NT2/D1 (cell line): Measurements from ENCODE around the gene LELP1.

Source experiments
- DNase-seq: peaks from one replicate; pipeline ENCODE4 v3.0.0-alpha.2; 2011; ENCODE audit warnings: low read depth, low spot score
- H3K27me3 ChIP-seq: 2 replicates; pipeline ENCODE4 v1.6.0; 2011; ENCODE audit warnings: mild to moderate bottlenecking; ENCODE audit not compliant: insufficient read length, insufficient read depth
- H3K36me3 ChIP-seq: 2 replicates; pipeline ENCODE4 v1.6.1; 2011; ENCODE audit warnings: mild to moderate bottlenecking, low read length, mixed read lengths; ENCODE audit not compliant: insufficient read depth, insufficient read length
- H3K4me1 ChIP-seq: 2 replicates; pipeline ENCODE4 v1.5.1; 2011; ENCODE audit not compliant: insufficient read depth, insufficient read length
- H3K4me3 ChIP-seq: 2 replicates; pipeline ENCODE4 v1.5.1; 2011; ENCODE audit warnings: low read depth; ENCODE audit not compliant: insufficient read length
- H3K9ac ChIP-seq: 2 replicates; pipeline ENCODE4 v1.6.0; 2011; ENCODE audit warnings: low read depth; ENCODE audit not compliant: insufficient read length
- H3K9me3 ChIP-seq: 2 replicates; pipeline ENCODE4 v1.5.1; 2011; ENCODE audit warnings: mild to moderate bottlenecking, low read length; ENCODE audit not compliant: insufficient read depth
- SUZ12 ChIP-seq: IDR thresholded peaks from 2 replicates; pipeline ENCODE4 v1.6.1; 2011; ENCODE audit not compliant: insufficient read length, insufficient read depth; ENCODE audit errors: extremely low read depth
- YY1 ChIP-seq: IDR thresholded peaks from 2 replicates; pipeline ENCODE4 v1.6.1; 2011; ENCODE audit not compliant: insufficient read length, insufficient read depth
- ZNF274 ChIP-seq: IDR thresholded peaks from 2 replicates; pipeline ENCODE4 v1.6.1; 2011; ENCODE audit warnings: mild to moderate bottlenecking, low read depth, low read length

The LELP1 gene

GRCh38 chr1:153231363-153231762, 28.1 kb downstream of the LELP1 start:
- H3K9ac ChIP-seq = no peak overlapping the region

GRCh38 chr1:153231785-153232184, 28.6 kb downstream of the LELP1 start:
- H3K36me3 ChIP-seq = no peaks in the 10 kb centered on the region
- TF ChIP-seq ZNF274 = no peak
- TF ChIP-seq SUZ12 = no peak
- H3K4me3 ChIP-seq = no peak overlapping the region
- no peaks in the 10 kb centered on the region for H3K4me1 ChIP-seq
- no peak for DNase-seq
- no peaks in the 10 kb centered on the region for H3K27me3 ChIP-seq
- H3K9me3 ChIP-seq = no peaks in the 10 kb centered on the region
- H3K9ac ChIP-seq = no peak overlapping the region

More at GRCh38 chr1:153231363-153231762, 28.1 kb downstream of the LELP1 start:
- no peak for DNase-seq
- Histone ChIP-seq H3K9me3 (no peaks in the 10 kb centered on the region), H3K27me3 (no peaks in the 10 kb centered on the region), H3K4me3 (no peak overlapping the region), H3K36me3 (no peaks in the 10 kb centered on the region), H3K4me1 (no peaks in the 10 kb centered on the region)
- TF ChIP-seq YY1 = no peak
- no peak for TF ChIP-seq ZNF274
- TF ChIP-seq SUZ12 = no peak

- H3K9me3 ChIP-seq = no peaks in the 10 kb centered on the region
- no peak for TF ChIP-seq ZNF274
- no peak for TF ChIP-seq SUZ12
- no peak for TF ChIP-seq YY1
Measured at GRCh38 chr1:153232553-153232952, 29.3 kb downstream of the LELP1 start.

GRCh38 chr1:153233448-153233847, 30.2 kb downstream of the LELP1 start:
- no peak for TF ChIP-seq ZNF274
- TF ChIP-seq SUZ12 = no peak
- no peak for TF ChIP-seq YY1
- Histone ChIP-seq H3K4me3 (no peak overlapping the region), H3K36me3 (no peaks in the 10 kb centered on the region), H3K27me3 (no peaks in the 10 kb centered on the region), H3K9me3 (no peaks in the 10 kb centered on the region), H3K9ac (no peak overlapping the region), H3K4me1 (no peaks in the 10 kb centered on the region)
- DNase-seq = no peak

More at GRCh38 chr1:153232553-153232952, 29.3 kb downstream of the LELP1 start:
- Histone ChIP-seq H3K36me3 (no peaks in the 10 kb centered on the region), H3K27me3 (no peaks in the 10 kb centered on the region), H3K4me1 (no peaks in the 10 kb centered on the region), H3K4me3 (no peak overlapping the region), H3K9ac (no peak overlapping the region)
- DNase-seq = no peak

GRCh38 chr1:153238527-153238926, 35.3 kb downstream of the LELP1 start:
- no peaks in the 10 kb centered on the region for H3K27me3 ChIP-seq
- H3K36me3 ChIP-seq = no peaks in the 10 kb centered on the region
- no peak for TF ChIP-seq YY1
- TF ChIP-seq SUZ12 = no peak
- TF ChIP-seq ZNF274 = no peak
- H3K4me3 ChIP-seq = no peak overlapping the region
- H3K9ac ChIP-seq = no peak overlapping the region
- no peaks in the 10 kb centered on the region for H3K9me3 ChIP-seq
- DNase-seq = no peak
- no peaks in the 10 kb centered on the region for H3K4me1 ChIP-seq

- H3K9ac ChIP-seq = no peak overlapping the region
- TF ChIP-seq SUZ12 = no peak
- TF ChIP-seq ZNF274 = no peak
- no peak for TF ChIP-seq YY1
- no peaks in the 10 kb centered on the region for H3K27me3 ChIP-seq
- H3K4me3 ChIP-seq = no peak overlapping the region
- H3K9me3 ChIP-seq = no peaks in the 10 kb centered on the region
- H3K4me1 ChIP-seq = no peaks in the 10 kb centered on the region
- no peaks in the 10 kb centered on the region for H3K36me3 ChIP-seq
- DNase-seq = no peak
Measured at GRCh38 chr1:153242160-153242559, 38.9 kb downstream of the LELP1 start.

GRCh38 chr1:153245466-153245865, 42.2 kb downstream of the LELP1 start:
- H3K9me3 ChIP-seq = no peaks in the 10 kb centered on the region
- no peak overlapping the region for H3K9ac ChIP-seq
- no peak overlapping the region for H3K4me3 ChIP-seq
- TF ChIP-seq YY1 (no peak), ZNF274 (no peak), SUZ12 (no peak)
- no peaks in the 10 kb centered on the region for H3K36me3 ChIP-seq
- H3K27me3 ChIP-seq = no peaks in the 10 kb centered on the region
- DNase-seq = no peak
- H3K4me1 ChIP-seq = no peaks in the 10 kb centered on the region

GRCh38 chr1:153246018-153246417, 42.8 kb downstream of the LELP1 start:
- Histone ChIP-seq H3K9me3 (no peaks in the 10 kb centered on the region), H3K27me3 (no peaks in the 10 kb centered on the region), H3K9ac (no peak overlapping the region), H3K36me3 (no peaks in the 10 kb centered on the region), H3K4me1 (no peaks in the 10 kb centered on the region), H3K4me3 (no peak overlapping the region)
- TF ChIP-seq SUZ12 (no peak), YY1 (no peak)
- DNase-seq = no peak
